Type B pancreatic cell (in vitro differentiated cells): ENCODE data around the gene SLC4A5. TPM values are rescaled to one million over a fixed set of nuclear protein-coding genes. Genes with fewer than 3 reads are reported as not detected.
A peak's percentile ranks its signal among the peaks of the same experiment; 100 is the strongest.

Experiments used
- DNase-seq: peaks from one replicate; pipeline ENCODE4 v3.0.0; 2021; ENCODE audit warnings: mixed read lengths; ENCODE audit not compliant: unreplicated experiment; ENCODE audit errors: extremely low spot score
- H3K27ac Mint-ChIP-seq: 2 replicates; pipeline ENCODE4 v1.8.0; 2021; ENCODE audit warnings: mild to moderate bottlenecking, mixed read lengths
- H3K27me3 Mint-ChIP-seq: 2 replicates; pipeline ENCODE4 v1.8.0; 2021; ENCODE audit warnings: mixed read lengths
- H3K36me3 Mint-ChIP-seq: 2 replicates; pipeline ENCODE4 v1.8.0; 2021; ENCODE audit warnings: mixed read lengths
- H3K4me1 Mint-ChIP-seq: one replicate; pipeline ENCODE4 v1.8.0; 2021; ENCODE audit warnings: mixed read lengths; ENCODE audit not compliant: unreplicated experiment
- H3K4me3 Mint-ChIP-seq: 2 replicates; pipeline ENCODE4 v1.8.0; 2021; ENCODE audit warnings: mild to moderate bottlenecking, mixed read lengths
- H3K9me3 Mint-ChIP-seq: 2 replicates; pipeline ENCODE4 v1.8.0; 2021; ENCODE audit warnings: mixed read lengths
- total RNA-seq: library from RNA; stranded (reverse); gene quantifications from 2 replicates; pipeline ENCODE4 v1.2.1, GENCODE V29; 2021; ENCODE audit warnings: low replicate concordance
- TF ChIP-seq, protein P1 (sequence below): fragments of 200-600 bp; sonication (generic); conservative IDR thresholded peaks from 2 replicates; pipeline ENCODE4 v1.5.0; 2021; ENCODE audit warnings: antibody characterized with exemption, mild to moderate bottlenecking

The SLC4A5 gene
- total RNA-seq, 1 donor from 2014 or later = 6.4 TPM

DNA sequence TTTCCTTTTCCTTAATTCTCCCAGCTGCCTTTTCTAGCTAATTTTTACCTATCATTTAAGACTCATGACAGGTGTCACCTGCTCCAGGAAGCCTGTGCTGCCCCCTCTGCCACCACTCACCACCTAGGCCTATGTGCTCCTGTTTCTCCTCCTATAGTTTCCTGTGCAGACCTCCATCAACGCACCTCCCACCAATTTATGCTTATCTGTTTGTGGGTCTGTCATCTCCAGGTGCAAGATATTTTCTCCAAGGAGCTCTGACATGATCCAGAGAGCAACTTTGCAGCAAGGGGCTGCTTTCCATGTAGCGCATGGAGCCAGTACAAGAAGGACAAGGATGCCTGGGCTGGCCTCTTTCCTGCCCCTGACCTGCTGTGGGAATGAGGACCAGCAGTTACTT is 42.7 kb downstream of the SLC4A5 start:
- Mint-ChIP-seq H3K9me3 (no peaks in the 10 kb centered on the region), H3K27me3 (no peaks in the 10 kb centered on the region), H3K27ac (no peak overlapping the region), H3K4me3 (no peak overlapping the region), H3K4me1 (no peaks in the 10 kb centered on the region), H3K36me3 (no peaks in the 10 kb centered on the region)
- DNase-seq = no peak
- TF ChIP-seq, protein P1, sequence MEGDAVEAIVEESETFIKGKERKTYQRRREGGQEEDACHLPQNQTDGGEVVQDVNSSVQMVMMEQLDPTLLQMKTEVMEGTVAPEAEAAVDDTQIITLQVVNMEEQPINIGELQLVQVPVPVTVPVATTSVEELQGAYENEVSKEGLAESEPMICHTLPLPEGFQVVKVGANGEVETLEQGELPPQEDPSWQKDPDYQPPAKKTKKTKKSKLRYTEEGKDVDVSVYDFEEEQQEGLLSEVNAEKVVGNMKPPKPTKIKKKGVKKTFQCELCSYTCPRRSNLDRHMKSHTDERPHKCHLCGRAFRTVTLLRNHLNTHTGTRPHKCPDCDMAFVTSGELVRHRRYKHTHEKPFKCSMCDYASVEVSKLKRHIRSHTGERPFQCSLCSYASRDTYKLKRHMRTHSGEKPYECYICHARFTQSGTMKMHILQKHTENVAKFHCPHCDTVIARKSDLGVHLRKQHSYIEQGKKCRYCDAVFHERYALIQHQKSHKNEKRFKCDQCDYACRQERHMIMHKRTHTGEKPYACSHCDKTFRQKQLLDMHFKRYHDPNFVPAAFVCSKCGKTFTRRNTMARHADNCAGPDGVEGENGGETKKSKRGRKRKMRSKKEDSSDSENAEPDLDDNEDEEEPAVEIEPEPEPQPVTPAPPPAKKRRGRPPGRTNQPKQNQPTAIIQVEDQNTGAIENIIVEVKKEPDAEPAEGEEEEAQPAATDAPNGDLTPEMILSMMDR = no peak

DNA sequence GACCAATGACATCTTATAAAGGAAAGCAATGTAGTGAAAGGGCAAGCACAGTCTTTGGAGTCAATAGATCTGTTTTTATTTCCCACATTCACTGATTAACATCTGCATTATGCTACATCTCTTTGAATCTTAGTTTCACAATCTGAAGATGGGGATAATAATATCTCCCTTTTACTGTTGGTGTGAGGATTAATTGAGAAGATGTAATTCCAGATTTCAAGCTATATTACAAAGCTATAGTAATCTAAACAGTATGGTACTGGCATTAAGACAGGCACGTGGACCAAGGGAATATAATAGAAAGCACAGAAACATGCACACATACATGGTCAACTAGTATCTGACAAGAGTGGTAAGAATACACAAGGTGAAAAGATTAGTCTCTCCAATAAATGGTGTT is 45.3 kb downstream of the SLC4A5 start:
- Mint-ChIP-seq H3K4me1 (peaks cover 11% of the 10 kb centered on the region), H3K27ac (no peak overlapping the region), H3K9me3 (no peaks in the 10 kb centered on the region), H3K27me3 (no peaks in the 10 kb centered on the region), H3K4me3 (no peak overlapping the region), H3K36me3 (no peaks in the 10 kb centered on the region)
- TF ChIP-seq, protein P1 = no peak
- no peak for DNase-seq

DNA sequence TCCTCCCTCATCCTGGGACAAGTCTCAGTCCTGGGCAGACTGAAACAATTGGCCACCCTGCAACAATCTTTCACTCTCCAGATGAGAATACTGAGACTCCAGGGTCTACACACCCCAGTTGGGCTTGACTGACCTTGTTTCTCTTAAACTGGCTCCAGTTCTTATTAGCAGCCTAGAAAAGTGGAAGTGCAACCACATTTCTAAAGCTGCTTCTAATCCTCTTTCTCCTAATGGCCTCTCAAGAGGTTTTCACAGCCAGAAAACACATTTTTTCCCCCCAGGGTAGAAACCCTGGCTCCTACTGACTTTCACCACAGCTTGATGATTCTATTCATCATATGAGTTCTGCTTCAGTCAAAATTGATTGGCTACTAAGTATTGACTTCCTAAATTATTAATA is 45.8 kb downstream of the SLC4A5 start:
- H3K4me1 Mint-ChIP-seq = peaks cover 17% of the 10 kb centered on the region
- no peak overlapping the region for H3K4me3 Mint-ChIP-seq
- no peaks in the 10 kb centered on the region for H3K36me3 Mint-ChIP-seq
- H3K27ac Mint-ChIP-seq = no peak overlapping the region
- DNase-seq = no peak
- no peaks in the 10 kb centered on the region for H3K27me3 Mint-ChIP-seq
- H3K9me3 Mint-ChIP-seq = no peaks in the 10 kb centered on the region
- TF ChIP-seq, protein P1 = no peak

DNA sequence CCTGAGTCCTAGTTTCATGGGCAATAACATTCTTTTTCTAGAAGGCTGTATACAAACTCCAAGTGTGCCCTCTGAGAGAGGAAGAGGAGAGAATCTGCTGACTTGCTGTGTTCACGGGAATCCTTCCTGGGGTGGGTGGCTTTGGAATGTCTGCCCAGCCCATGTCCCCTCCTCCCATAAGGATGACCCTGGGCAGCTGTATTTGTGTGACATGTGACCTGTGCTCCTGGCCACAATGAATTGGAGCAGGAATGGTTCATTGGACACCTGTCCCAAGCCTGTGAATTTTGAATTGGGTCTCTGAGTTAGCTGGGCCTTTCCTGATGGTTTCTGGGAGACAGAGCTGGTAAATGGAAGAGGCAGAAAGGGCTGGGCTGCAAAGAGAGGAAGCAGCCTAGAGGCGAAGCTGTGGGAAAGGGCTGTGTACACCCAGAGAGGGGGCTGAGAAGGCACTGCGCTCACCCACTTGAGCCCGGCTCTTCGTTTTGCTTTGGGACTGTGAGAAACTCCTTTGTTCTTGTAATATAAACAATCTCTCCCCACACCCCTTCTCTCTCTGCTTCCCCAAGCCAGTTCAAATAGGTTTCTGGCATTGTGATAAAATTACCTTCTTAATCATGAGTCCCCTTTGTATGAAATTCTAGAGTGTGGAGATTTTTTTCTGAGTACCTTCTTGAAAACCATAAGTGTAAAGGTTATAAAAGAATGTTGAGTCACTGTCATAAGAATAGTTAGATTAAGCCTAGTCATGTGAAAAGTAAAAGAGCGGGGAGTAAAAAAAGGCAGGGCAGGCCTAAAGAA is 49.8 kb downstream of the SLC4A5 start:
- TF ChIP-seq, protein P1 = no peak
- Mint-ChIP-seq H3K27ac (peak overlapping the region; percentile 85), H3K4me3 (no peak overlapping the region), H3K4me1 (peaks cover 29% of the 10 kb centered on the region), H3K36me3 (no peaks in the 10 kb centered on the region), H3K9me3 (no peaks in the 10 kb centered on the region), H3K27me3 (no peaks in the 10 kb centered on the region)
- peak; percentile 37 for DNase-seq

DNA sequence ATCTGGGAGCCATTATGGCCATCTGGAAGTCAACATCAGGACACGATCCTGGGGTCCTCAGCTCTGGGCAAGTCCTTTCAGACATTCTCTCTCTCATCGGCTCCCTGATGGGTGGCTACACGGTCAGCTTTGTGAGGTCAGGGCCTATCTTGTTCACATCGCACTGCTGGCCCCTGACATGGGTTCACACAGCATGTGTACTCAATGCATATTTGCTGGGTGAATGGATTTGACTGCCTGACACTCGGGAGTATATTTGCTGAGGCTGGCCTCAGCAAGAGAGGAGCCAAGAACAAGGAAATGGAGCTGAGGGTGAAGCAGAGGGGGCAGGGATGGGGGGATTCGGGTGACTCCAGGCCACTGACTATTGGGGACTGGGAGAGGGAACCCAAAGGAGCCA is 50.5 kb downstream of the SLC4A5 start:
- Mint-ChIP-seq H3K9me3 (no peaks in the 10 kb centered on the region), H3K27ac (peak overlapping the region; percentile 85), H3K27me3 (no peaks in the 10 kb centered on the region), H3K4me1 (peaks cover 29% of the 10 kb centered on the region), H3K36me3 (no peaks in the 10 kb centered on the region), H3K4me3 (no peak overlapping the region)
- DNase-seq = no peak
- TF ChIP-seq, protein P1 = no peak
